ENCODE results near the gene HYPK. TPM values are rescaled to one million over a fixed set of nuclear protein-coding genes. Genes with fewer than 3 reads are reported as not detected.
"Not testable (repeated sequence)": the region's sequence is repeated elsewhere in the genome, so short reads cannot be mapped to it uniquely, and the experiment has no call there.

Gene HYPK
- total RNA-seq, 2 experiments from 2014 or later = 15.5 to 16.1 TPM

- ChIA-PET CTCF (interaction anchor here (0.9 to 1.4 kb wide), 3 partner anchors 16 to 39 kb away, joined by 3 to 5 read pairs (median 3); no protein-coding TSS in a partner anchor), POLR2A (interaction anchor here (1.0 to 2.2 kb wide), 4 partner anchors 9 to 19 kb away, joined by 4 to 9 read pairs (median 6); partner anchors contain the start of genes HYPK, MFAP1 and SERINC4)
- peaks cover 10% of the 10 kb centered on the region for H3K4me1 Mint-ChIP-seq (ENCODE audit: low read depth)
- no peaks in the 10 kb centered on the region for H3K27me3 Mint-ChIP-seq
- peak overlapping the region; percentile 81 for H3K27ac Mint-ChIP-seq
- ATAC-seq = no peak
- H3K4me3 Mint-ChIP-seq = no peak overlapping the region
- H3K36me3 Mint-ChIP-seq (ENCODE audit: low read depth) = peaks cover 71% of the 10 kb centered on the region
- intact Hi-C loops (cut with micrococcal nuclease) = no loop called here
- H3K9me3 Mint-ChIP-seq = no peaks in the 10 kb centered on the region
- TF ChIP-seq, protein P1, sequence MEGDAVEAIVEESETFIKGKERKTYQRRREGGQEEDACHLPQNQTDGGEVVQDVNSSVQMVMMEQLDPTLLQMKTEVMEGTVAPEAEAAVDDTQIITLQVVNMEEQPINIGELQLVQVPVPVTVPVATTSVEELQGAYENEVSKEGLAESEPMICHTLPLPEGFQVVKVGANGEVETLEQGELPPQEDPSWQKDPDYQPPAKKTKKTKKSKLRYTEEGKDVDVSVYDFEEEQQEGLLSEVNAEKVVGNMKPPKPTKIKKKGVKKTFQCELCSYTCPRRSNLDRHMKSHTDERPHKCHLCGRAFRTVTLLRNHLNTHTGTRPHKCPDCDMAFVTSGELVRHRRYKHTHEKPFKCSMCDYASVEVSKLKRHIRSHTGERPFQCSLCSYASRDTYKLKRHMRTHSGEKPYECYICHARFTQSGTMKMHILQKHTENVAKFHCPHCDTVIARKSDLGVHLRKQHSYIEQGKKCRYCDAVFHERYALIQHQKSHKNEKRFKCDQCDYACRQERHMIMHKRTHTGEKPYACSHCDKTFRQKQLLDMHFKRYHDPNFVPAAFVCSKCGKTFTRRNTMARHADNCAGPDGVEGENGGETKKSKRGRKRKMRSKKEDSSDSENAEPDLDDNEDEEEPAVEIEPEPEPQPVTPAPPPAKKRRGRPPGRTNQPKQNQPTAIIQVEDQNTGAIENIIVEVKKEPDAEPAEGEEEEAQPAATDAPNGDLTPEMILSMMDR (IDR thresholded peaks at IDR 0.05) = no peak
- no peak for DNase-seq
Observed at GRCh38 chr15:43808960-43809678, 8.7 kb downstream of the HYPK start.

DNA sequence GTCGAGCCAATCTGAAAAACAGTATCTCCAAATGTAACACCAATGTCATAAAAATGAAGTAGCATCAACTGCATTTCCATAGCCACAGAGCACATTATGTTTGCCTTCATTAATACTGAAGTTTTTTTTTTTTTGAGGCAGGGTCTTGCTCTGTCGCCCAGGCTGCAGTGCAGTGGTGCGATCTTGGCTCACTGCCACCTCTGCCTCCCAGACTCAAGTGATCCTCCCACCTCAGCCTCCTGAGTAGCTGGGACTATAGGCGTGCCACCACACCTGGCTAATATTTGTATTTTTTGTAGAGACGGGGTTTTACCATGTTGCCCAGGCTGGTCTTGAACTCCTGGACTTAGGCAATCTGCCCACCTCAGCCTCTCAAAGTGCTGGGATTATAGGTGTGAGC lies 14.7 kb downstream of the HYPK start:
- H3K9me3 Mint-ChIP-seq; ATAC-seq; H3K4me3 Mint-ChIP-seq; POLR2A ChIA-PET; DNase-seq; CTCF ChIA-PET; intact Hi-C loops (cut with micrococcal nuclease); H3K27me3 Mint-ChIP-seq: not testable (repeated sequence)
- H3K36me3 Mint-ChIP-seq (ENCODE audit: low read depth) = peaks cover 52% of the 10 kb centered on the region
- H3K27ac Mint-ChIP-seq = peak overlapping the region; percentile 5
- peaks cover 11% of the 10 kb centered on the region for H3K4me1 Mint-ChIP-seq (ENCODE audit: low read depth)

GRCh38 chr15:43821505-43821904 lies 21.1 kb downstream of the HYPK start:
- peak overlapping the region; percentile 25 for H3K4me3 Mint-ChIP-seq
- CTCF ChIA-PET = no interaction called here
- DNase-seq (no peak), ATAC-seq (no peak)
- peaks cover 42% of the 10 kb centered on the region for H3K4me1 Mint-ChIP-seq (ENCODE audit: low read depth)
- no peaks in the 10 kb centered on the region for H3K9me3 Mint-ChIP-seq
- no peak overlapping the region for H3K27ac Mint-ChIP-seq
- H3K27me3 Mint-ChIP-seq = no peaks in the 10 kb centered on the region
- POLR2A ChIA-PET = interaction anchor here (0.7 to 3.7 kb wide), 4 partner anchors 12 to 29 kb away, joined by 4 to 14 read pairs (median 5); partner anchors contain the start of genes HYPK, SERF2 and SERINC4
- intact Hi-C loops (cut with micrococcal nuclease) = no loop called here
- H3K36me3 Mint-ChIP-seq (ENCODE audit: low read depth) = peaks cover 40% of the 10 kb centered on the region
- TF ChIP-seq, protein P1 (IDR thresholded peaks at IDR 0.05) = no peak

DNA sequence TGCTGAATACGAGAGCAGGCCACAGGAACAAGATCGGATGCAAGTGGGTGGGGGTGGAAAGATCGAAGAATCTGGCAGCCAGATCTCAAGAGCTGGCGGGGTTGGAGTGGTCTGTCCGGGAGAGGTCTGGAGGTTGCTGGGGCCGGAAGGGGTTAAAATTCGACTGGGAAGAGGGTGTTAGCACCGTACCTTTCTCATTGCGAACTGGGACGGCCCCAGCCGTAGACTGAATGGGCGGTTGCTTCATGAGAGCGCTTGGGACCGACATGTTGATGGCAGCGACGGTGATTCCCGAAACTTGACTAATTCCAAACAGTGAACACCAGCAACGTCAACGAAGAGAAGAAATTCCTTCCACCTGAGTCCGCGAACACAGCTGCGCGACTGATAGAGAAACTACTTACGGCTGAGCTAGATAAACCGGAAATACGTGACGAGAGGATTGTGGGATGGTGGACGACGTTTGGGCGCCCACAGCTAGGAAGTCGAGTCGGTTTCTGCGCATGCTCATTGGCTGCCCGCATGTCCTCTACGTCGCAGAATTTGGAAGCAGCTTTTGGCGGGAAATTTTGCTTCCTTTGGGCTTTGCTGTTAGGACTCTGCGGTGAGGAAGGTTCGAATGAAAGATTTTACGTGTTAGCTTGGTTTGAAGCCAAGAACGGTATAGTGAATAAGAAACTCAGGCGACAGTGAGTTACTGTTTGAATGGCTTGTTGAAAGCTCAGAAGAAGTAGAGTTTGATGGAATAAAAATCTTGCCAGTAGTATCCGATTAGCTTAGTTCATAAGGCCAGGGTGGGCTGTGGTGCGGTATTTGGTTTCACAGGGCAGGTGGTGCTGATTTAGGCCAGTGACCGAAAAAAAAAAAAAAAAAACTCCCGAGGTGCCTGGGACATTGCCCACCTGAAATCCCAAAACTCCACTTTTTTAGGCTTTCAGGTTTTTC lies 24.2 kb downstream of the HYPK start, which contains the start of gene MFAP1:
Gene MFAP1 (minus strand): TSS at position 389 of the 945 bp plus-strand sequence. CDS start 121 bp downstream, at position 268.
- intact Hi-C loops (cut with micrococcal nuclease) = no loop called here
- TF ChIP-seq, protein P1 (IDR thresholded peaks at IDR 0.05) = no peak
- Mint-ChIP-seq H3K4me1 (ENCODE audit: low read depth) (peaks cover 49% of the 10 kb centered on the region), H3K36me3 (ENCODE audit: low read depth) (peaks cover 52% of the 10 kb centered on the region), H3K27ac (peak within 1 kb of the TSS; percentile 99), H3K4me3 (peak within 1 kb of the TSS; percentile 94), H3K9me3 (no peaks in the 10 kb centered on the region), H3K27me3 (no peaks in the 10 kb centered on the region)
- ATAC-seq (peak; percentile 84), DNase-seq (peak; percentile 95)
- POLR2A ChIA-PET = interaction anchor here (0.5 to 6.1 kb wide), 14 partner anchors 8 to 78 kb away, joined by 3 to 37 read pairs (median 4); partner anchors contain the start of genes ELL3, HYPK, PDIA3 and SERF2
- CTCF ChIA-PET = interaction anchor here (0.6 to 1.2 kb wide), 5 partner anchors 15 to 56 kb away, joined by 3 to 4 read pairs (median 3); partner anchors contain the start of genes ELL3 and SERF2

- Mint-ChIP-seq H3K36me3 (ENCODE audit: low read depth) (peaks cover 56% of the 10 kb centered on the region), H3K4me3 (peak overlapping the region; percentile 94)
- CTCF ChIA-PET = interaction anchor here (0.7 to 1.2 kb wide), 3 partner anchors 15 to 48 kb away, joined by 3 to 4 read pairs (median 3); partner anchors contain the start of genes ELL3 and SERF2
Observed at GRCh38 chr15:43825305-43825704, 24.9 kb downstream of the HYPK start.

More at GRCh38 chr15:43825305-43825704, 24.9 kb downstream of the HYPK start:
- H3K9me3 Mint-ChIP-seq; intact Hi-C loops (cut with micrococcal nuclease); DNase-seq; ATAC-seq; H3K27me3 Mint-ChIP-seq: not testable (repeated sequence)
- H3K4me1 Mint-ChIP-seq (ENCODE audit: low read depth) = peaks cover 56% of the 10 kb centered on the region
- H3K27ac Mint-ChIP-seq = peak overlapping the region; percentile 99
- POLR2A ChIA-PET = interaction anchor here (1.0 to 6.1 kb wide), 10 partner anchors 8 to 79 kb away, joined by 3 to 37 read pairs (median 8); partner anchors contain the start of genes ELL3, HYPK, PDIA3 and SERF2
